H9 (cell line): ENCODE results near the gene MAP3K10. TPM values are rescaled to one million over a fixed set of nuclear protein-coding genes. Genes with fewer than 3 reads are reported as not detected.

Source experiments
- DNase-seq: peaks from one replicate; pipeline ENCODE4 v3.0.0-alpha.2; 2017
- H2AFZ ChIP-seq: one replicate; pipeline ENCODE4 v1.6.1; 2013; ENCODE audit warnings: mild to moderate bottlenecking, low read length, control low read depth, moderate library complexity
- H2AK5ac ChIP-seq: 2 replicates; pipeline ENCODE4 v1.6.1; 2013; ENCODE audit warnings: low read length, control low read depth, mixed read lengths; ENCODE audit not compliant: insufficient read length
- H2BK120ac ChIP-seq: one replicate; pipeline ENCODE4 v1.6.1; 2013; ENCODE audit warnings: low read depth, mild to moderate bottlenecking, low read length, control low read depth, inconsistent platforms; ENCODE audit not compliant: poor library complexity, severe bottlenecking
- H2BK12ac ChIP-seq: 2 replicates; pipeline ENCODE4 v1.6.1; 2013; ENCODE audit warnings: low read length, control low read depth, mixed read lengths, low read depth; ENCODE audit not compliant: insufficient read length
- H2BK15ac ChIP-seq: 2 replicates; pipeline ENCODE4 v1.6.1; 2013; ENCODE audit warnings: low read depth, low read length, control low read depth
- H2BK20ac ChIP-seq: one replicate; pipeline ENCODE4 v1.6.1; 2013; ENCODE audit warnings: low read depth, mild to moderate bottlenecking, low read length, control low read depth, inconsistent platforms; ENCODE audit not compliant: poor library complexity, severe bottlenecking
- H2BK5ac ChIP-seq: 2 replicates; pipeline ENCODE4 v1.6.1; 2013; ENCODE audit warnings: low read length, control low read depth, mixed read lengths; ENCODE audit not compliant: insufficient read length
- H3K14ac ChIP-seq: 2 replicates; pipeline ENCODE4 v1.6.1; 2013; ENCODE audit warnings: low read length, control low read depth; ENCODE audit not compliant: insufficient read depth
- H3K18ac ChIP-seq: 2 replicates; pipeline ENCODE4 v1.6.1; 2013; ENCODE audit warnings: low read depth, mild to moderate bottlenecking, mixed read lengths, low read length, control low read depth; ENCODE audit not compliant: insufficient read length
- H3K23ac ChIP-seq: 2 replicates; pipeline ENCODE4 v1.6.1; 2013; ENCODE audit warnings: low read length, control low read depth, mixed read lengths, low read depth; ENCODE audit not compliant: insufficient read length
- H3K23me2 ChIP-seq: 2 replicates; pipeline ENCODE4 v1.6.1; 2013; ENCODE audit warnings: low read depth, mild to moderate bottlenecking, mixed read lengths, low read length, control low read depth; ENCODE audit not compliant: insufficient read length, poor library complexity, severe bottlenecking
- H3K27ac ChIP-seq: 2 replicates; pipeline ENCODE4 v1.5.1; 2013; ENCODE audit warnings: low read length, control low read depth, mixed read lengths, low read depth; ENCODE audit not compliant: insufficient read length
- H3K27me3 ChIP-seq: 2 replicates; pipeline ENCODE4 v1.6.1; 2013; ENCODE audit warnings: low read length, control low read depth, inconsistent platforms; ENCODE audit not compliant: insufficient read depth
- H3K4ac ChIP-seq: 2 replicates; pipeline ENCODE4 v1.6.1; 2013; ENCODE audit warnings: low read depth, mild to moderate bottlenecking, control low read depth, inconsistent platforms, low read length, moderate library complexity
- H3K4me1 ChIP-seq: 2 replicates; pipeline ENCODE4 v1.6.1; 2013; ENCODE audit warnings: low read length, control low read depth, inconsistent platforms; ENCODE audit not compliant: insufficient read depth
- H3K4me2 ChIP-seq: 2 replicates; pipeline ENCODE4 v1.6.1; 2013; ENCODE audit warnings: low read length, control low read depth, mixed read lengths; ENCODE audit not compliant: insufficient read length, insufficient read depth
- H3K56ac ChIP-seq: 2 replicates; pipeline ENCODE4 v1.6.1; 2013; ENCODE audit warnings: low read depth, mild to moderate bottlenecking, mixed read lengths, low read length, control low read depth; ENCODE audit not compliant: insufficient read length
- H3K79me1 ChIP-seq: 2 replicates; pipeline ENCODE4 v1.6.1; 2013; ENCODE audit warnings: low read depth, mild to moderate bottlenecking, moderate library complexity, low read length, control low read depth, inconsistent platforms; ENCODE audit not compliant: insufficient read depth, poor library complexity, severe bottlenecking
- H3K79me2 ChIP-seq: 2 replicates; pipeline ENCODE4 v1.6.1; 2013; ENCODE audit warnings: low read length, control low read depth, inconsistent platforms; ENCODE audit not compliant: insufficient read depth
- H3K9ac ChIP-seq: 2 replicates; pipeline ENCODE4 v1.6.1; 2013; ENCODE audit warnings: low read length, control low read depth, mixed read lengths; ENCODE audit not compliant: insufficient read length; ENCODE audit errors: extremely low read depth
- H3K9me3 ChIP-seq: one replicate; pipeline ENCODE4 v1.6.1; 2013; ENCODE audit warnings: low read depth, low read length, inconsistent platforms; ENCODE audit not compliant: control insufficient read depth
- H3T11ph ChIP-seq: one replicate; pipeline ENCODE4 v1.6.1; 2013; ENCODE audit warnings: mild to moderate bottlenecking, low read length, control low read depth, inconsistent platforms
- H4K20me1 ChIP-seq: one replicate; pipeline ENCODE4 v1.6.1; 2013; ENCODE audit not compliant: control insufficient read depth, insufficient read length, insufficient read depth
- H4K5ac ChIP-seq: 2 replicates; pipeline ENCODE4 v1.6.1; 2013; ENCODE audit warnings: low read depth, mild to moderate bottlenecking, mixed read lengths, low read length, control low read depth; ENCODE audit not compliant: insufficient read length
- H4K8ac ChIP-seq: replicated peaks from 2 replicates; pipeline ENCODE4 v1.6.1; 2013; ENCODE audit warnings: low read length, control low read depth, mixed read lengths, low read depth; ENCODE audit not compliant: insufficient read length
- H4K91ac ChIP-seq: 2 replicates; pipeline ENCODE4 v1.6.1; 2013; ENCODE audit warnings: low read depth, mild to moderate bottlenecking, moderate library complexity, mixed read lengths, low read length, control low read depth; ENCODE audit not compliant: insufficient read length
- H3K27ac Mint-ChIP-seq, 3 experiments: 2 replicates in 2 of 3; 3 replicates in 1 of 3; pipeline ENCODE4 v1.8.0; 2020 to 2021; ENCODE audit warnings: mixed read lengths in 3 of 3, mild to moderate bottlenecking in 1 of 3, moderate library complexity in 1 of 3
- H3K27me3 Mint-ChIP-seq: 2 replicates; pipeline ENCODE4 v1.8.0; 2021; ENCODE audit warnings: low read depth, mild to moderate bottlenecking, moderate library complexity, mixed read lengths
- H3K36me3 Mint-ChIP-seq, 3 experiments: 2 replicates in 2 of 3; 3 replicates in 1 of 3; pipeline ENCODE4 v1.8.0; 2020 to 2021; ENCODE audit warnings: low read depth in 3 of 3, mixed read lengths in 3 of 3; ENCODE audit not compliant: insufficient read depth in 1 of 3
- H3K4me1 Mint-ChIP-seq, 2 experiments: 2 replicates each; pipeline ENCODE4 v1.8.0; 2020; ENCODE audit warnings: mixed read lengths in 2 of 2
- H3K4me3 Mint-ChIP-seq, 2 experiments: 2 replicates in 1 of 2; 3 replicates in 1 of 2; pipeline ENCODE4 v1.8.0; 2020 to 2021; ENCODE audit warnings: mild to moderate bottlenecking in 2 of 2, mixed read lengths in 2 of 2, moderate library complexity in 1 of 2
- H3K9me3 Mint-ChIP-seq, 2 experiments: 2 replicates in 1 of 2; 3 replicates in 1 of 2; pipeline ENCODE4 v1.8.0; 2020; ENCODE audit warnings: mild to moderate bottlenecking in 2 of 2, mixed read lengths in 2 of 2, moderate library complexity in 1 of 2
- WGBS: extraction: QIAGEN DNeasy Blood & Tissue Kit; methylation state at CpG from one replicate; pipeline ENCODE4 v1.1.7; 2013; ENCODE audit warnings: missing lambda C conversion rate, low lambda C conversion rate, mixed read lengths; ENCODE audit not compliant: insufficient read length; ENCODE audit errors: extremely low coverage; 5-methylcytosine and 5-hydroxymethylcytosine counted together
- total RNA-seq: library from RNA; stranded (reverse); gene quantifications from 2 replicates; pipeline ENCODE4 v1.2.1, GENCODE V29; 2021
- TF ChIP-seq, protein P1 (sequence below): fragments of 200-600 bp; sonication (generic); conservative IDR thresholded peaks from 3 replicates; pipeline ENCODE4 v1.8.0; 2021; ENCODE audit warnings: antibody characterized with exemption, mild to moderate bottlenecking

Gene MAP3K10
- total RNA-seq, 1 experiment from 2014 or later: 19.0 TPM

DNA sequence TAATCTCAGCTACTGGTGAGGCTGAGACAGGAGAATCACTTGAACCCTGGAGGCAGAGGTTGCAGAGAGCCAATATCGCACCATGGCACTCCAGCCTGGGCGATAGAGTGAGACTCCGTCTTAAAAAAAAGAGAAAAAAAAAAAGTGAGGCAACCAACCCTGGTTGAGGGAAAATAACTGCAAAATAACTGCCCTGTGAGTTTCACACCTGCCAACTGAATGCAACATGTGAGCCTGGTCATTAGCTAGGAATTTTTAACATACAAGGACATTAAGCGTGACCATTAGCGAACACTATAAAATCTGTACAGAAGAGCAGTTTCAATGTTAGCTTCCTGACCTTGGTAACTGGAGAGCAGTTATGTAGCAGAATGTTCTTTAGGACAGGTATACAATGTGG, 37.6 kb downstream of the MAP3K10 start:
- no peak overlapping the region for H3T11ph ChIP-seq
- H3K18ac ChIP-seq: no peak overlapping the region
- no peaks in the 10 kb centered on the region for H3K79me1 ChIP-seq
- H3K4ac ChIP-seq: no peak overlapping the region
- no peak overlapping the region for H2BK15ac ChIP-seq
- Mint-ChIP-seq H3K27ac (no peak overlapping the region), H3K9me3 (no peaks in the 10 kb centered on the region), H3K36me3 (no peaks in the 10 kb centered on the region), H3K4me1 (peaks cover 19% of the 10 kb centered on the region in 2 experiments), H3K4me3 (no peak overlapping the region), H3K27me3 (peaks cover 11% of the 10 kb centered on the region)
- no peak overlapping the region for H3K56ac ChIP-seq
- no peak overlapping the region for H3K4me2 ChIP-seq
- no peaks in the 10 kb centered on the region for H3K9me3 ChIP-seq
- no peaks in the 10 kb centered on the region for H4K20me1 ChIP-seq
- no peak overlapping the region for H2BK5ac ChIP-seq
- no peak overlapping the region for H3K23ac ChIP-seq
- WGBS: no CpG with 5 or more reads among the region's 5 CpGs
- H3K23me2 ChIP-seq: peaks cover 3% of the 10 kb centered on the region
- no peak overlapping the region for H4K91ac ChIP-seq
- no peak for DNase-seq
- no peak overlapping the region for H2AK5ac ChIP-seq
- no peak overlapping the region for H2BK12ac ChIP-seq
- H4K8ac ChIP-seq: no peak overlapping the region
- TF ChIP-seq, protein P1, sequence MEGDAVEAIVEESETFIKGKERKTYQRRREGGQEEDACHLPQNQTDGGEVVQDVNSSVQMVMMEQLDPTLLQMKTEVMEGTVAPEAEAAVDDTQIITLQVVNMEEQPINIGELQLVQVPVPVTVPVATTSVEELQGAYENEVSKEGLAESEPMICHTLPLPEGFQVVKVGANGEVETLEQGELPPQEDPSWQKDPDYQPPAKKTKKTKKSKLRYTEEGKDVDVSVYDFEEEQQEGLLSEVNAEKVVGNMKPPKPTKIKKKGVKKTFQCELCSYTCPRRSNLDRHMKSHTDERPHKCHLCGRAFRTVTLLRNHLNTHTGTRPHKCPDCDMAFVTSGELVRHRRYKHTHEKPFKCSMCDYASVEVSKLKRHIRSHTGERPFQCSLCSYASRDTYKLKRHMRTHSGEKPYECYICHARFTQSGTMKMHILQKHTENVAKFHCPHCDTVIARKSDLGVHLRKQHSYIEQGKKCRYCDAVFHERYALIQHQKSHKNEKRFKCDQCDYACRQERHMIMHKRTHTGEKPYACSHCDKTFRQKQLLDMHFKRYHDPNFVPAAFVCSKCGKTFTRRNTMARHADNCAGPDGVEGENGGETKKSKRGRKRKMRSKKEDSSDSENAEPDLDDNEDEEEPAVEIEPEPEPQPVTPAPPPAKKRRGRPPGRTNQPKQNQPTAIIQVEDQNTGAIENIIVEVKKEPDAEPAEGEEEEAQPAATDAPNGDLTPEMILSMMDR: no peak
- H3K79me2 ChIP-seq: no peaks in the 10 kb centered on the region
- no peak overlapping the region for H2AFZ ChIP-seq
- H3K27me3 ChIP-seq: no peaks in the 10 kb centered on the region
- H3K9ac ChIP-seq: no peak overlapping the region
- H3K14ac ChIP-seq: no peak overlapping the region
- H4K5ac ChIP-seq: no peak overlapping the region
- no peak overlapping the region for H2BK20ac ChIP-seq
- H3K27ac ChIP-seq: no peak overlapping the region
- no peak overlapping the region for H2BK120ac ChIP-seq
- peaks cover 2% of the 10 kb centered on the region; the same call in 1 of the 2 replicates for H3K4me1 ChIP-seq
